GM12874 (cell line): ENCODE data around the gene CYFIP1.

Source experiments
- TF ChIP-seq, protein P1 (sequence below): IDR thresholded peaks from 2 replicates; pipeline ENCODE4 v1.5.1; 2011; ENCODE audit warnings: low read depth, mild to moderate bottlenecking, control low read depth, low read length, moderate library complexity; ENCODE audit not compliant: insufficient read depth

Gene CYFIP1

GRCh38 chr15:22952796-22953579, 27.2 kb downstream of the CYFIP1 start:
- TF ChIP-seq, protein P1, sequence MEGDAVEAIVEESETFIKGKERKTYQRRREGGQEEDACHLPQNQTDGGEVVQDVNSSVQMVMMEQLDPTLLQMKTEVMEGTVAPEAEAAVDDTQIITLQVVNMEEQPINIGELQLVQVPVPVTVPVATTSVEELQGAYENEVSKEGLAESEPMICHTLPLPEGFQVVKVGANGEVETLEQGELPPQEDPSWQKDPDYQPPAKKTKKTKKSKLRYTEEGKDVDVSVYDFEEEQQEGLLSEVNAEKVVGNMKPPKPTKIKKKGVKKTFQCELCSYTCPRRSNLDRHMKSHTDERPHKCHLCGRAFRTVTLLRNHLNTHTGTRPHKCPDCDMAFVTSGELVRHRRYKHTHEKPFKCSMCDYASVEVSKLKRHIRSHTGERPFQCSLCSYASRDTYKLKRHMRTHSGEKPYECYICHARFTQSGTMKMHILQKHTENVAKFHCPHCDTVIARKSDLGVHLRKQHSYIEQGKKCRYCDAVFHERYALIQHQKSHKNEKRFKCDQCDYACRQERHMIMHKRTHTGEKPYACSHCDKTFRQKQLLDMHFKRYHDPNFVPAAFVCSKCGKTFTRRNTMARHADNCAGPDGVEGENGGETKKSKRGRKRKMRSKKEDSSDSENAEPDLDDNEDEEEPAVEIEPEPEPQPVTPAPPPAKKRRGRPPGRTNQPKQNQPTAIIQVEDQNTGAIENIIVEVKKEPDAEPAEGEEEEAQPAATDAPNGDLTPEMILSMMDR = no peak

DNA sequence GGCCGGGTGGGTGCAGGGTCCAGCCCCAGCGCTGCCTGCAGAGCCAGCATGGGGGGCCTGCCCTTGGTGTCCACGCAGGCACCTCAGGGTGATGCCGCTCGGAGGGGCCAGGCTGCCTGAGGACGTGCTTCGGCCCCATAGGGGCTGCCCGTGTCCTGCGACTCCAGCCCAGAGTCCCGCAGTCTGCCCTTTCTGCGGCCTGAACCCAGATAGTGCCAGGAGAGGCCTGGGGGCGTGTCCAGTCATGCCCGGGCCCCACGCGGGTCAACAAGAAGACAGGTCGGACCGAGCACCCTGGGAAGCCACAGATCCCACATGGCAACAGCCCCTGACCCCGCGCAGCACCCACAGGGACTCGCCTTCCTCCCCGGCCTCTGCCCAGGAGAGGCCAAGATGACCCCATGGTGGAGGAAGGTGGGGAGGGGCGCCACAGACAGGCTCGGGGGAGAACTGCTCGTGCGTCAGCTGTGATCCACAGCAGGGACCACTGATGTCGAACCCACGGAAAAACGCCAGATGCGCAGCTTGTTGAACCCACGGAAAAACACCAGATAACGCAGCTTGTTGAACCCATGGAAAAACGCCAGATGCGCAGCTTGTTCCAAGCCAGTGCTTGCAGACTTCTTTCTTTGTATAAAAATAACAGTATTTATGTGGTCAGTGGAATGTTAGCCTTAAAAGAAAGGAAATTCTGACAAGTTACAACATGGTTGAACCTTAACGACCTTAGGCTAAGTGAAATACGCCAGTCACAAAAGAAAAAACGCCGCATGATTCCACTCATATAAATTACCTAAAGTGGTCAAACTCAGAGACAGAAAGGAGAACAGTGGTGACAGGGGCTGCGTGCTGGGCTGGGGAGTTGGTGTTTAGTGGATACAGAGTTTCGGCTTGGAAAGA, 28.5 kb downstream of the CYFIP1 start:
- TF ChIP-seq, protein P1 = no peak

DNA sequence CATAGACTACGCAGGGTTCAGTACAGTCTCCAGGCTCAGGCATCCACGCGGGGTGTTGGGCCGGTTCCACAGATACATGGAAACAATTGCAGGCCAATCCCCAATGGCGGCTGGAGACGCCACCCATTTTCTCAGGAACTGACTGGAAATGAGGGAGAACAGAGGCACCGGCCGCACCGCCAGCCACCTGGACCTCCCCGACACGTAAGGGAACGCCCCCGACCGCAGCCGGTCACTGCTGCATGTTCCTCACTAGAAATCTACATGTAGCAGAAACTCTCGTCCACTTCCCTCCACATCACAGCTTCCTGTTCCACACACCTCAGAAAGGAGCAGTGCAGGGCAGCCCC, 29.2 kb downstream of the CYFIP1 start:
- TF ChIP-seq, protein P1 = no peak

DNA sequence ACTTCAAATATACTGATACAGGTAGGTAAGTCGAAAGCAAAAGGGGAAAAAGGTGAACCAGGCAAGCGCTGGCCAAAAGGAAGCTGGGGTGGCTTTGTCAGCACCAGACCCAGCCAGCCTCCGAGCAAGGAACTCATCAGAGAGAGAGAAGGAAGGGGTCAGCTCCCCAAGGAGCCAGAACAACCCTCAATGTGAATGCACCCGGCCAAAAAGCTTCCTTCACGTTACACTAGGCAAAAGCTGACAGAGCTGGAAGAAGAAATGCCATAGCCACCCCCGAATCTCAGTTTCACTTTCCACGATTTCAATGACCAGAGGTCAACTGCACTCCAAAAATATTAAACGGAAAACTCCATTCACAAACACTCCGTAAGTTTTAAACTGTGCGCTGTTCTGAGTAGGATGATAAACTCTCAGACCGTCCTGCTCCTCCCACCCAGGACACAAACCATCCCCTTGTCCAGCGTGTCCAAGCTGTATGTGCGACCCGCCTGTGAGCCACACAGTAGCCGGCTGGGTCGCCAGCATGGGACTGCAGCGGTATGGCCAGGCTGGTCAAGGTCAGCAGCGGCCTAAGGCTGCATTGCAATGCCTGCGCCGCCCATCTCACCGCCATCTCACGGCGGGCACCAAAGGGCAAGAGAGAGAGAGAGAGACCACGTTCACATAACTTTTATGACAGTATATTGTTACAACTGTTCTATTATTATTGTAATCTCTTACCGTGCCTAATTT, 29.7 kb downstream of the CYFIP1 start:
- TF ChIP-seq, protein P1 = no peak

DNA sequence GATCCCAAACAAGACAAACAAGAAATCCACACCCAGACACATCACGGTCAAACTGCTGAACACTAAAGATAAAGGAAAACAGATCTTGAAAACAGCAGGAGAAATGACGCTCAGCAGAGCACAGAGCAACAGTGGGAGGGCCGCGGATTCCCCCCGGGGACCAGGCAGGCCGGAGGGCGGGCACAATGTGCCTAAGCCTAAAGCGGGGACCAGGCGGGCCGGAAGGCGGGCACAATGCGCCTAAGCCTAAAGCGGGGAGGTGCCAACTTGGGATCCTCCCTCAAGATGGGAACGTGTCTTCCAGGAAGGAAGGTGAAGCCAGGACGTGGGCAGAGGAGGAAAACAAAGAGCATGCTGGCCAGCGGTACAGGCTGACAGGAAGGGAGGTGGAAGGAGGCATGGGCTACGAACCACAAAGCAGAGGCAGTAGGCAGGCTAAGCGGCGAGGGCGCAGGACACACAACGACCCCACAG, 31.1 kb downstream of the CYFIP1 start:
- TF ChIP-seq, protein P1 = no peak

GRCh38 chr15:22948056-22948455, 32.1 kb downstream of the CYFIP1 start:
- TF ChIP-seq, protein P1 = no peak
